ENCODE measurements around the gene CILP2.

Gene CILP2

GRCh38 chr19:19526581-19527370 is 11.3 kb upstream of the CILP2 start:
- no peak for DNase-seq (ENCODE audit: low read depth)
- no peak for TF ChIP-seq CTCF (IDR thresholded peaks at IDR 0.05; ENCODE audit: control insufficient read depth, extremely low read depth, insufficient read depth)
- no peak overlapping the region for H3K4me3 ChIP-seq (ENCODE audit: low read depth, low read length)

GRCh38 chr19:19527371-19527656 is 10.8 kb upstream of the CILP2 start:
- no peak for DNase-seq (ENCODE audit: low read depth)
- TF ChIP-seq CTCF (IDR thresholded peaks at IDR 0.05; ENCODE audit: control insufficient read depth, extremely low read depth, insufficient read depth): no peak
- no peak overlapping the region for H3K4me3 ChIP-seq (ENCODE audit: low read depth, low read length)

- TF ChIP-seq CTCF (IDR thresholded peaks at IDR 0.05; ENCODE audit: control insufficient read depth, extremely low read depth, insufficient read depth): no peak
- H3K4me3 ChIP-seq (ENCODE audit: low read depth, low read length): no peak overlapping the region
- no peak for DNase-seq (ENCODE audit: low read depth)
Measured at GRCh38 chr19:19527674-19528625, 10.1 kb upstream of the CILP2 start.

- DNase-seq (ENCODE audit: low read depth): no peak
Measured at GRCh38 chr19:19528721-19529490, 9.2 kb upstream of the CILP2 start, which contains the start of gene YJEFN3. Gene YJEFN3 (plus strand): TSS chr19:19528911. CDS start chr19:19528933, 22 bp downstream.

GRCh38 chr19:19529783-19530422 is 8.2 kb upstream of the CILP2 start:
- no peak for TF ChIP-seq CTCF (IDR thresholded peaks at IDR 0.05; ENCODE audit: control insufficient read depth, extremely low read depth, insufficient read depth)
- H3K4me3 ChIP-seq (ENCODE audit: low read depth, low read length): no peak overlapping the region
- DNase-seq (ENCODE audit: low read depth): no peak

More at GRCh38 chr19:19528721-19529490, 9.2 kb upstream of the CILP2 start, which contains the start of gene YJEFN3:
- no peak for TF ChIP-seq CTCF (IDR thresholded peaks at IDR 0.05; ENCODE audit: control insufficient read depth, extremely low read depth, insufficient read depth)
- no peak within 1 kb of the TSS for H3K4me3 ChIP-seq (ENCODE audit: low read depth, low read length)

- DNase-seq (ENCODE audit: low read depth): no peak
- H3K4me3 ChIP-seq (ENCODE audit: low read depth, low read length): no peak overlapping the region
- no peak for TF ChIP-seq CTCF (IDR thresholded peaks at IDR 0.05; ENCODE audit: control insufficient read depth, extremely low read depth, insufficient read depth)
Measured at GRCh38 chr19:19530423-19530804, 7.7 kb upstream of the CILP2 start.
